HG02678 (cell line): ENCODE data around the gene ASTN2.

ENCODE experiments used
- ATAC-seq: cut with Tn5 transposase; IDR thresholded peaks from one replicate; pipeline ENCODE4 v1.9.1; 2021; ENCODE audit warnings: mild to moderate bottlenecking, moderate library complexity; ENCODE audit not compliant: unreplicated experiment

ASTN2 gene

GRCh38 chr9:116501871-116502270 is 913.0 kb downstream of the ASTN2 start:
- no peak for ATAC-seq

GRCh38 chr9:116499986-116500871 is 914.6 kb downstream of the ASTN2 start:
- ATAC-seq, result no peak

- ATAC-seq, result no peak
These were observed 915.4 kb downstream of the ASTN2 start for GRCh38 chr9:116499434-116499833.

- ATAC-seq, result no peak
These were observed 917.6 kb downstream of the ASTN2 start for GRCh38 chr9:116497095-116497890.

- no peak for ATAC-seq
These were observed 918.7 kb downstream of the ASTN2 start for GRCh38 chr9:116496167-116496566.

- ATAC-seq, result no peak
These were observed 919.1 kb downstream of the ASTN2 start for GRCh38 chr9:116495725-116496124.

GRCh38 chr9:116494815-116495634 is 919.8 kb downstream of the ASTN2 start:
- ATAC-seq, result peak; percentile 63

- ATAC-seq, result no peak
These were observed 921.5 kb downstream of the ASTN2 start for GRCh38 chr9:116493183-116493860.

GRCh38 chr9:116491659-116492058 is 923.2 kb downstream of the ASTN2 start:
- no peak for ATAC-seq

- no peak for ATAC-seq
These were observed 923.6 kb downstream of the ASTN2 start for GRCh38 chr9:116491219-116491618.

- no peak for ATAC-seq
These were observed 924.5 kb downstream of the ASTN2 start for GRCh38 chr9:116490321-116490720.

- no peak for ATAC-seq
These were observed 926.5 kb downstream of the ASTN2 start for GRCh38 chr9:116488373-116488772.

GRCh38 chr9:116484492-116485061 is 930.3 kb downstream of the ASTN2 start:
- no peak for ATAC-seq

GRCh38 chr9:116483622-116484491 is 931.0 kb downstream of the ASTN2 start:
- no peak for ATAC-seq

- ATAC-seq, result no peak
These were observed 932.1 kb downstream of the ASTN2 start for GRCh38 chr9:116482740-116483139.

- ATAC-seq, result no peak
These were observed 934.2 kb downstream of the ASTN2 start for GRCh38 chr9:116480700-116481099.

- no peak for ATAC-seq
These were observed 934.9 kb downstream of the ASTN2 start for GRCh38 chr9:116479967-116480366.

- ATAC-seq, result no peak
These were observed 935.8 kb downstream of the ASTN2 start for GRCh38 chr9:116479056-116479544.

- no peak for ATAC-seq
These were observed 937.2 kb downstream of the ASTN2 start for GRCh38 chr9:116477584-116478141.
